ENCODE measurements around the gene KLHL20. TPM values are rescaled to one million over a fixed set of nuclear protein-coding genes. Genes with fewer than 3 reads are reported as not detected.
"Not testable (repeated sequence)": the region's sequence is repeated elsewhere in the genome, so short reads cannot be mapped to it uniquely, and the experiment has no call there.

KLHL20 gene
- polyA plus RNA-seq, 2 of the 4 experiments (the other 2 are of a cell fraction), result 11.4 to 15.8 TPM

DNA sequence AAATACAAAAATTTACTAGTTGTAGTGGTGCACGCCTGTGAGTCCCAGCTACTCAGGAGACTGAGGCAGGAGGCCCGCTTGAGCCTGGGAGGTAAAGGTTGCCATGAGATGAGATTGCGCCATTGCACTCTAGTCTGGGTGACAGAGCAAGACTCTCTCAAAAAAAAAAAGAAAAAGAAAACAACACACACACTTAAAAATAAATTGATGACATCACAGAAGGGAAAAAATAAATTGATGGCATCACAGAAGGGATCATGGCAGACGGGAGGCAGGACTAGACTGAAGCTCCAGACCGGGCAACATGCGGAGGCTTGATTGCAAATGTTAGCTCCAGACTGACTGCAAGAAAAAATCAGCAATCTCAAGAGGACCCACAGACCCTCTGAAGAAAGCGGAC lies 43.3 kb downstream of the KLHL20 start:
- Histone ChIP-seq H3K9me3 (peaks cover 3% of the 10 kb centered on the region; the same call in 1 of the 3 replicates), H3K27ac (no peak overlapping the region), H3K4me3 (no peak overlapping the region), H3K4me2 (no peak overlapping the region), H3K4me1 (peaks cover 5% of the 10 kb centered on the region; the same call in 2 of the 3 replicates)
- no peak for ATAC-seq
- no peak for DNase-seq (ENCODE audit: low read depth in 1 of 2, low spot score in 1 of 2)
- ChIA-PET POLR2A (no interaction called here), CTCF (interaction anchor here (1.1 kb wide), 1 partner anchor 43 kb away, joined by 3 read pairs; the partner anchor contains the start of gene KLHL20)
- TF ChIP-seq, protein P1, sequence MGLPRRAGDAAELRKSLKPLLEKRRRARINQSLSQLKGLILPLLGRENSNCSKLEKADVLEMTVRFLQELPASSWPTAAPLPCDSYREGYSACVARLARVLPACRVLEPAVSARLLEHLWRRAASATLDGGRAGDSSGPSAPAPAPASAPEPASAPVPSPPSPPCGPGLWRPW (IDR thresholded peaks at IDR 0.05), result no peak
- WGBS (ENCODE audit: missing lambda C conversion rate), result 95% methylated on average over 7 of the region's 7 CpGs
- no peak for FAIRE-seq

DNA sequence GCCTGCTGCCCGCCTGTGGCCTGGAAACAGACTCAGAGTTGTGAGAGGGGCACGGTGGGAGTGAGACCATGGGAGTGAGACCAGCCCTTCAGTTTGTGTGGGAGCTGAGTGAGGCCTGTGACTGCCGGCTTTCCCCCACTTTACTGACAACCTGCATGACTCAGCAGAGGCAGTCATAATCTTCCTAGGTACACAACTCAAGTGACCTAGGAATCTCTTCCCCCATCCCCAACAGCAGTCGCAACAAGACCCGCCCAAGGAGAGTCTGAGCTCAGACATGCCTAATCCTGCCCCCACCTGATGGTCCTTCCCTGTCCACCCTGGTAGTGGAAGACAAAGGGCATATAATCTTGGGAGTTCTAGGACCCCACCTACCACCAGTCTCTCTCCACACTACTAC lies 44.2 kb downstream of the KLHL20 start:
- DNase-seq (ENCODE audit: low read depth in 1 of 2, low spot score in 1 of 2), result peak in 1 of 2 experiments; percentile 35
- Histone ChIP-seq H3K9me3 (peaks cover 12% of the 10 kb centered on the region; the same call in 1 of the 3 replicates), H3K4me2 (no peak overlapping the region), H3K4me1 (peaks cover 5% of the 10 kb centered on the region; the same call in 2 of the 3 replicates), H3K4me3 (no peak overlapping the region), H3K27ac (peak overlapping the region in 1 of 2 experiments; percentile 66; a peak in 2 of 6 replicates)
- 94% methylated on average over 5 of the region's 5 CpGs for WGBS (ENCODE audit: missing lambda C conversion rate)
- no peak for ATAC-seq
- POLR2A ChIA-PET, result no interaction called here
- no peak for FAIRE-seq
- CTCF ChIA-PET, result no interaction called here
- TF ChIP-seq CBX8 (IDR thresholded peaks at IDR 0.05), result no peak
- TF ChIP-seq, protein P2, sequence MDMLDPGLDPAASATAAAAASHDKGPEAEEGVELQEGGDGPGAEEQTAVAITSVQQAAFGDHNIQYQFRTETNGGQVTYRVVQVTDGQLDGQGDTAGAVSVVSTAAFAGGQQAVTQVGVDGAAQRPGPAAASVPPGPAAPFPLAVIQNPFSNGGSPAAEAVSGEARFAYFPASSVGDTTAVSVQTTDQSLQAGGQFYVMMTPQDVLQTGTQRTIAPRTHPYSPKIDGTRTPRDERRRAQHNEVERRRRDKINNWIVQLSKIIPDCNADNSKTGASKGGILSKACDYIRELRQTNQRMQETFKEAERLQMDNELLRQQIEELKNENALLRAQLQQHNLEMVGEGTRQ (IDR thresholded peaks at IDR 0.05), result no peak
- TF ChIP-seq RAD21 (conservative IDR thresholded peaks at IDR 0.05 in 1 of 2, IDR thresholded peaks at IDR 0.05 in 1 of 2), result no peak
- no peak for TF ChIP-seq EP300 (IDR thresholded peaks at IDR 0.05)
- TF ChIP-seq, protein P3, sequence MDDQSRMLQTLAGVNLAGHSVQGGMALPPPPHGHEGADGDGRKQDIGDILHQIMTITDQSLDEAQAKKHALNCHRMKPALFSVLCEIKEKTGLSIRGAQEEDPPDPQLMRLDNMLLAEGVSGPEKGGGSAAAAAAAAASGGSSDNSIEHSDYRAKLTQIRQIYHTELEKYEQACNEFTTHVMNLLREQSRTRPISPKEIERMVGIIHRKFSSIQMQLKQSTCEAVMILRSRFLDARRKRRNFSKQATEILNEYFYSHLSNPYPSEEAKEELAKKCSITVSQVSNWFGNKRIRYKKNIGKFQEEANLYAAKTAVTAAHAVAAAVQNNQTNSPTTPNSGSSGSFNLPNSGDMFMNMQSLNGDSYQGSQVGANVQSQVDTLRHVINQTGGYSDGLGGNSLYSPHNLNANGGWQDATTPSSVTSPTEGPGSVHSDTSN (IDR thresholded peaks at IDR 0.05), result no peak
- no peak for TF ChIP-seq MAFK (IDR thresholded peaks at IDR 0.05; ENCODE audit: partially characterized antibody)
- TF ChIP-seq HOXB5 (CRISPR knock-in tag; IDR thresholded peaks at IDR 0.05), result no peak
- TF ChIP-seq, protein P4, sequence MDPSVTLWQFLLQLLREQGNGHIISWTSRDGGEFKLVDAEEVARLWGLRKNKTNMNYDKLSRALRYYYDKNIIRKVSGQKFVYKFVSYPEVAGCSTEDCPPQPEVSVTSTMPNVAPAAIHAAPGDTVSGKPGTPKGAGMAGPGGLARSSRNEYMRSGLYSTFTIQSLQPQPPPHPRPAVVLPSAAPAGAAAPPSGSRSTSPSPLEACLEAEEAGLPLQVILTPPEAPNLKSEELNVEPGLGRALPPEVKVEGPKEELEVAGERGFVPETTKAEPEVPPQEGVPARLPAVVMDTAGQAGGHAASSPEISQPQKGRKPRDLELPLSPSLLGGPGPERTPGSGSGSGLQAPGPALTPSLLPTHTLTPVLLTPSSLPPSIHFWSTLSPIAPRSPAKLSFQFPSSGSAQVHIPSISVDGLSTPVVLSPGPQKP (IDR thresholded peaks at IDR 0.05; ENCODE audit: low read depth, low read length), result no peak
- TF ChIP-seq EHF (CRISPR knock-in tag; IDR thresholded peaks at IDR 0.05), result no peak

DNA sequence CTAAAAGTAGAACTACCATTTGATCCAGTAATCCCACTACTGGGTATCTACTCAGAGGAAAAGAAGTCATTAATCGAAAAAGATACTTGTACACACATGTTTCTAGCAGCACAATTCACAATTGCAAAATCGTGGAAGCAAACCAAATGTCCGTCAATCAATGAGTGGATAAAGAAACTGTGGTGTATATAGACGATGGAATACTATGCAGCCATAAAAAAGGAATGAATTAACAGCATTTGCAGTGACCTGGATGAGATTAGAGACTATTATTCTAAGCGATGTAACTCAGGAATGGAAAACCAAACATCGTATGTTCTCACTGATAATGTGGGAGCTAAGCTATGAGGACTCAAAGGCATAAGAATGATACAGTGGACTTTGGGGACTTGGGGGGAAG lies 49.5 kb downstream of the KLHL20 start:
- 84% methylated on average over 6 of the region's 6 CpGs for WGBS (ENCODE audit: missing lambda C conversion rate)

DNA sequence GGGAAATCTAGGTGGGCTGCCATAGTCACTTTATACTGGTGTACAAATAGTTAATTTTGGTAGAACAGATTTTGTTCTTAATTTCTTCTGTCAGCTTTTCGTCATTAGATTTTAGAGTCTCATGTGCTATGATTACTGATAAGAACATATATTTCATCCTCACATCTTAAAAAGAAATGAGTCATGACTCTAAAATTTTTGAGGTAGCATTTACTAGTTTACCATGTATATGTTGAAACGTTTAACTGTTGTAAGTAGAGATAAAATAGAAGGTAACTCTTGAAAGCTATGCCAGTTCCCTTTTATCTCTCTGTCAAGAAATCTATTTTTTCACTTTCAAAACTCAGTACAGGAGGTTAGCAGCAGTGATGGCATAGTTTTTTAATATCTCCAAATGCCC lies 53.4 kb downstream of the KLHL20 start:
- Histone ChIP-seq H3K4me3 (no peak overlapping the region), H3K9me3 (peaks cover 13% of the 10 kb centered on the region; the same call in 1 of the 3 replicates), H3K4me2 (no peak overlapping the region), H3K27ac (no peak overlapping the region), H3K4me1 (no peaks in the 10 kb centered on the region)
- no peak for ATAC-seq
- no peak for FAIRE-seq
- no peak for DNase-seq (ENCODE audit: low read depth in 1 of 2, low spot score in 1 of 2)
- ChIA-PET POLR2A (interaction anchor here (0.5 kb wide), 1 partner anchor 10 kb away, joined by 3 read pairs; no protein-coding TSS in a partner anchor), CTCF (no interaction called here)
- 74% methylated on average over 2 of the region's 2 CpGs for WGBS (ENCODE audit: missing lambda C conversion rate)
- TF ChIP-seq CHD2 (IDR thresholded peaks at IDR 0.05; ENCODE audit: low read length, partially characterized antibody) (no peak), MYC (IDR thresholded peaks at IDR 0.05; ENCODE audit: borderline replicate concordance, low read length) (no peak), ZNF302 (CRISPR knock-in tag; IDR thresholded peaks at IDR 0.05) (no peak), CBX8 (IDR thresholded peaks at IDR 0.05) (no peak), BHLHE40 (IDR thresholded peaks at IDR 0.05; ENCODE audit: low read depth, low read length) (no peak), NPAS2 (CRISPR knock-in tag; IDR thresholded peaks at IDR 0.05; ENCODE audit: borderline replicate concordance) (no peak), ZC3H11A (IDR thresholded peaks at IDR 0.05) (no peak), FOSB (CRISPR knock-in tag; IDR thresholded peaks at IDR 0.05) (no peak), FOSL2 (IDR thresholded peaks at IDR 0.05) (no peak), FOSL2 (CRISPR knock-in tag; IDR thresholded peaks at IDR 0.05) (no peak), ZSCAN20 (CRISPR knock-in tag; IDR thresholded peaks at IDR 0.05) (no peak)
- TF ChIP-seq, protein P5, sequence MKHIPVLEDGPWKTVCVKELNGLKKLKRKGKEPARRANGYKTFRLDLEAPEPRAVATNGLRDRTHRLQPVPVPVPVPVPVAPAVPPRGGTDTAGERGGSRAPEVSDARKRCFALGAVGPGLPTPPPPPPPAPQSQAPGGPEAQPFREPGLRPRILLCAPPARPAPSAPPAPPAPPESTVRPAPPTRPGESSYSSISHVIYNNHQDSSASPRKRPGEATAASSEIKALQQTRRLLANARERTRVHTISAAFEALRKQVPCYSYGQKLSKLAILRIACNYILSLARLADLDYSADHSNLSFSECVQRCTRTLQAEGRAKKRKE (CRISPR knock-in tag; IDR thresholded peaks at IDR 0.05; ENCODE audit: low read depth), result no peak
- TF ChIP-seq, protein P6, sequence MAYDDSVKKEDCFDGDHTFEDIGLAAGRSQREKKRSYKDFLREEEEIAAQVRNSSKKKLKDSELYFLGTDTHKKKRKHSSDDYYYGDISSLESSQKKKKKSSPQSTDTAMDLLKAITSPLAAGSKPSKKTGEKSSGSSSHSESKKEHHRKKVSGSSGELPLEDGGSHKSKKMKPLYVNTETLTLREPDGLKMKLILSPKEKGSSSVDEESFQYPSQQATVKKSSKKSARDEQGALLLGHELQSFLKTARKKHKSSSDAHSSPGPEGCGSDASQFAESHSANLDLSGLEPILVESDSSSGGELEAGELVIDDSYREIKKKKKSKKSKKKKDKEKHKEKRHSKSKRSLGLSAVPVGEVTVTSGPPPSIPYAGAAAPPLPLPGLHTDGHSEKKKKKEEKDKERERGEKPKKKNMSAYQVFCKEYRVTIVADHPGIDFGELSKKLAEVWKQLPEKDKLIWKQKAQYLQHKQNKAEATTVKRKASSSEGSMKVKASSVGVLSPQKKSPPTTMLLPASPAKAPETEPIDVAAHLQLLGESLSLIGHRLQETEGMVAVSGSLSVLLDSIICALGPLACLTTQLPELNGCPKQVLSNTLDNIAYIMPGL (CRISPR knock-in tag; IDR thresholded peaks at IDR 0.05; ENCODE audit: borderline replicate concordance), result no peak
- TF ChIP-seq, protein P4 (IDR thresholded peaks at IDR 0.05; ENCODE audit: low read depth, low read length), result no peak

More for the DNA sequence above, 49.5 kb downstream of the KLHL20 start:
- FAIRE-seq; ATAC-seq; POLR2A ChIA-PET; H3K4me2 ChIP-seq; H3K4me3 ChIP-seq; H3K4me1 ChIP-seq; H3K27ac ChIP-seq; DNase-seq (ENCODE audit: low read depth in 1 of 2, low spot score in 1 of 2): not testable (repeated sequence)
- CTCF ChIA-PET, result interaction anchor here (0.7 kb wide), 1 partner anchor 15 kb away, joined by 3 read pairs; no protein-coding TSS in a partner anchor
- 0 out of 2 replicates have a peak, but pooled peaks have one; percentile 32 for TF ChIP-seq KDM1A (IDR thresholded peaks at IDR 0.05; ENCODE audit: low read depth)
- H3K9me3 ChIP-seq, result peaks cover 17% of the 10 kb centered on the region; the same call in 1 of the 3 replicates

All from A549 (cell line).